ENCODE measurements around the gene AGBL3.

DNA sequence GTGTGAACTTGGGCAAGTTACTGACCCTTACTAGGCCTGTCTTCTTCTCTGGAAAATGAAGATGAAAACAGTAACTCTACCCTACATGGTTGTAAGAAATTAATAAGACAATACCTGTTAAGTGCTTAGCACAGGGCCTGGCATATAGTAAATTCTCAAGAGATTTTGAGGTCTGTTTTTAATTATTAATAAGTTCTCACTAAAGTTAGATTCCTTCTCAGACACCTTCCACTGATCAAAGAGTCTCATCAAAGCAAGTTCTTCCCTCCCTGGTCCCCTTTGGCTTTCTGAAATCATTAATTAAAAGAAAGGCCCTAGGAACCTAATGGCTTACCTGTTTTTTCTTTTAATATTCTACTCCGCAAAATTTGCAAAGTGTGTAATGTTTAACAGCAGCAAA is 166.1 kb downstream of the AGBL3 start:
- TF ChIP-seq, protein P1, sequence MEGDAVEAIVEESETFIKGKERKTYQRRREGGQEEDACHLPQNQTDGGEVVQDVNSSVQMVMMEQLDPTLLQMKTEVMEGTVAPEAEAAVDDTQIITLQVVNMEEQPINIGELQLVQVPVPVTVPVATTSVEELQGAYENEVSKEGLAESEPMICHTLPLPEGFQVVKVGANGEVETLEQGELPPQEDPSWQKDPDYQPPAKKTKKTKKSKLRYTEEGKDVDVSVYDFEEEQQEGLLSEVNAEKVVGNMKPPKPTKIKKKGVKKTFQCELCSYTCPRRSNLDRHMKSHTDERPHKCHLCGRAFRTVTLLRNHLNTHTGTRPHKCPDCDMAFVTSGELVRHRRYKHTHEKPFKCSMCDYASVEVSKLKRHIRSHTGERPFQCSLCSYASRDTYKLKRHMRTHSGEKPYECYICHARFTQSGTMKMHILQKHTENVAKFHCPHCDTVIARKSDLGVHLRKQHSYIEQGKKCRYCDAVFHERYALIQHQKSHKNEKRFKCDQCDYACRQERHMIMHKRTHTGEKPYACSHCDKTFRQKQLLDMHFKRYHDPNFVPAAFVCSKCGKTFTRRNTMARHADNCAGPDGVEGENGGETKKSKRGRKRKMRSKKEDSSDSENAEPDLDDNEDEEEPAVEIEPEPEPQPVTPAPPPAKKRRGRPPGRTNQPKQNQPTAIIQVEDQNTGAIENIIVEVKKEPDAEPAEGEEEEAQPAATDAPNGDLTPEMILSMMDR (IDR thresholded peaks at IDR 0.05), result no peak
- TF ChIP-seq POLR2A (IDR thresholded peaks at IDR 0.05), result no peak
